Measurements from ENCODE around the gene ATF6.

The ATF6 gene

GRCh38 chr1:161999301-162000052, 233.4 kb downstream of the ATF6 start:
- no peak for TF ChIP-seq CTCF (IDR thresholded peaks at IDR 0.05; ENCODE audit: borderline replicate concordance, control extremely low read depth, extremely low read depth, insufficient read depth, missing control alignments)
- in situ Hi-C loops (cut with MboI; ENCODE audit: low sequenced_read_pairs, unreplicated experiment): no loop called here
- DNase-seq (ENCODE audit: low spot score): no peak

- DNase-seq (ENCODE audit: low spot score): no peak
- in situ Hi-C loops (cut with MboI; ENCODE audit: low sequenced_read_pairs, unreplicated experiment): no loop called here
- TF ChIP-seq CTCF (IDR thresholded peaks at IDR 0.05; ENCODE audit: borderline replicate concordance, control extremely low read depth, extremely low read depth, insufficient read depth, missing control alignments): no peak
These were observed 233.9 kb downstream of the ATF6 start for GRCh38 chr1:162000053-162000420.

GRCh38 chr1:162003061-162003829, 237.1 kb downstream of the ATF6 start:
- in situ Hi-C loops (cut with MboI; ENCODE audit: low sequenced_read_pairs, unreplicated experiment): no loop called here
- DNase-seq (ENCODE audit: low spot score): no peak
- TF ChIP-seq CTCF (IDR thresholded peaks at IDR 0.05; ENCODE audit: borderline replicate concordance, control extremely low read depth, extremely low read depth, insufficient read depth, missing control alignments): no peak

GRCh38 chr1:162003830-162004215, 237.7 kb downstream of the ATF6 start:
- no peak for DNase-seq (ENCODE audit: low spot score)
- no peak for TF ChIP-seq CTCF (IDR thresholded peaks at IDR 0.05; ENCODE audit: borderline replicate concordance, control extremely low read depth, extremely low read depth, insufficient read depth, missing control alignments)
- in situ Hi-C loops (cut with MboI; ENCODE audit: low sequenced_read_pairs, unreplicated experiment): no loop called here

- no peak for DNase-seq (ENCODE audit: low spot score)
- TF ChIP-seq CTCF (IDR thresholded peaks at IDR 0.05; ENCODE audit: borderline replicate concordance, control extremely low read depth, extremely low read depth, insufficient read depth, missing control alignments): no peak
- in situ Hi-C loops (cut with MboI; ENCODE audit: low sequenced_read_pairs, unreplicated experiment): no loop called here
These were observed 238.4 kb downstream of the ATF6 start for GRCh38 chr1:162004441-162004950.

- TF ChIP-seq CTCF (IDR thresholded peaks at IDR 0.05; ENCODE audit: borderline replicate concordance, control extremely low read depth, extremely low read depth, insufficient read depth, missing control alignments): no peak
These were observed 240.0 kb downstream of the ATF6 start for GRCh38 chr1:162006081-162006480.

More at GRCh38 chr1:162006081-162006480, 240.0 kb downstream of the ATF6 start:
- in situ Hi-C loops (cut with MboI; ENCODE audit: low sequenced_read_pairs, unreplicated experiment): no loop called here
- DNase-seq (ENCODE audit: low spot score): no peak
